ENCODE results near the gene NFYA. TPM values are rescaled to one million over a fixed set of nuclear protein-coding genes. Genes with fewer than 3 reads are reported as not detected.

Gene NFYA
- total and polyA plus RNA-seq, 9 of the 15 experiments (the other 6 are each of a cell fraction or from before 2014, with no cell fraction given): 7.3 to 37.1 (median 21.8) TPM

- CTCF ChIA-PET (ENCODE audit: low intra/inter-chr PET ratio): interaction anchor here (0.7 to 2.1 kb wide), 4 partner anchors 10 to 308 kb away, joined by 3 to 10 read pairs (median 6); partner anchors contain the start of gene UNC5CL
- Histone ChIP-seq H3K27ac (ENCODE audit: extremely low read depth, low read depth, low read length) (no peak overlapping the region), H3K79me2 (ENCODE audit: control insufficient read depth, insufficient read depth, low read length) (no peaks in the 10 kb centered on the region), H4K20me1 (replicated peaks; ENCODE audit: control insufficient read depth, insufficient read depth, low read length) (no peaks in the 10 kb centered on the region), H3K4me2 (ENCODE audit: insufficient read depth, low read length) (peak overlapping the region; percentile 83; the same call in 1 of the 2 replicates), H3K27me3 (ENCODE audit: control insufficient read depth in 2 of 2, insufficient read depth in 2 of 2, low read length in 2 of 2) (peaks cover 9 to 10% of the 10 kb centered on the region in 2 experiments), H3K4me3 (no peak overlapping the region), H2AFZ (ENCODE audit: low read depth, low read length) (peak overlapping the region; percentile 97), H3K36me3 (ENCODE audit: control insufficient read depth, insufficient read depth, low read length) (no peaks in the 10 kb centered on the region), H3K9me3 (replicated peaks; ENCODE audit: control insufficient read depth, insufficient read depth, low read depth, low read length) (no peaks in the 10 kb centered on the region), H3K9me1 (ENCODE audit: control insufficient read depth, insufficient read depth, low read length) (no peaks in the 10 kb centered on the region), H3K9ac (ENCODE audit: insufficient read depth in 1 of 2, low read depth in 2 of 2, low read length in 2 of 2) (peak overlapping the region in 1 of 2 experiments; percentile 88; a peak in 2 of 4 replicates), H3K4me1 (replicated peaks in 1 of 2; ENCODE audit: control insufficient read depth in 2 of 2, insufficient read depth in 2 of 2, low read length in 2 of 2) (peaks cover 0 to 14% of the 10 kb centered on the region in 2 experiments; a peak in 4 of 5 replicates)
- POLR2A ChIA-PET: interaction anchor here (0.5 to 1.3 kb wide), 7 partner anchors 17 to 1667 kb away, joined by 3 to 6 read pairs (median 4); no protein-coding TSS in a partner anchor
- ATAC-seq (peak; percentile 16), FAIRE-seq (no peak), DNase-seq (ENCODE audit: extremely low read depth in 1 of 4, low spot score in 3 of 4) (no peak)
- no TSS peak for BruUV-seq (replicated peaks)
- 55% methylated on average over 13 of the region's 13 CpGs for WGBS (ENCODE audit: insufficient coverage, low coverage, missing lambda C conversion rate)
- in situ Hi-C loops (cut with MboI): loop anchor here (25.0 kb wide), 1 partner anchor 1666 kb away; no protein-coding TSS in a partner anchor
- no peak for TF ChIP-seq FOXJ2 (tag; IDR thresholded peaks at IDR 0.05)
- TF ChIP-seq ZNF239 (CRISPR knock-in tag; IDR thresholded peaks at IDR 0.05): no peak
- peak; percentile 50 for TF ChIP-seq PCBP1 (IDR thresholded peaks at IDR 0.05; ENCODE audit: low read depth, low read length, poor library complexity, severe bottlenecking)
- TF ChIP-seq SPI1 (IDR thresholded peaks at IDR 0.05; ENCODE audit: borderline replicate concordance, low read depth, low read length): peak; percentile 52; the same call in 1 of the 2 replicates
- no peak for TF ChIP-seq BRD4 (IDR thresholded peaks at IDR 0.05)
- TF ChIP-seq YY1 (IDR thresholded peaks at IDR 0.05; ENCODE audit: borderline replicate concordance in 1 of 3, control insufficient read depth in 1 of 3, extremely low read depth in 1 of 3, insufficient read depth in 3 of 3, insufficient read length in 1 of 3, insufficient replicate concordance in 2 of 3, low read depth in 1 of 3, low read length in 2 of 3): peak in 1 of 3 experiments; percentile 17
- no peak for TF ChIP-seq MLLT1 (IDR thresholded peaks at IDR 0.05)
- TF ChIP-seq ZNF277 (CRISPR knock-in tag; IDR thresholded peaks at IDR 0.05; ENCODE audit: borderline replicate concordance): no peak
- no peak for TF ChIP-seq ZNF764 (CRISPR knock-in tag; IDR thresholded peaks at IDR 0.05; ENCODE audit: low read depth)
- intact Hi-C loops (cut with micrococcal nuclease): loop anchor here (5.0 to 10.0 kb wide), 3 partner anchors 39 to 701 kb away; no protein-coding TSS in a partner anchor
These were observed 44.0 kb upstream of the NFYA start for GRCh38 chr6:41028561-41029412.

Data from K562 (cell line).